ENCODE results near the gene SEPTIN11. TPM values are rescaled to one million over a fixed set of nuclear protein-coding genes. Genes with fewer than 3 reads are reported as not detected.

The SEPTIN11 gene
- total and polyA plus RNA-seq, 4 donors, result 17.2 to 37.4 (median 25.1) TPM

DNA sequence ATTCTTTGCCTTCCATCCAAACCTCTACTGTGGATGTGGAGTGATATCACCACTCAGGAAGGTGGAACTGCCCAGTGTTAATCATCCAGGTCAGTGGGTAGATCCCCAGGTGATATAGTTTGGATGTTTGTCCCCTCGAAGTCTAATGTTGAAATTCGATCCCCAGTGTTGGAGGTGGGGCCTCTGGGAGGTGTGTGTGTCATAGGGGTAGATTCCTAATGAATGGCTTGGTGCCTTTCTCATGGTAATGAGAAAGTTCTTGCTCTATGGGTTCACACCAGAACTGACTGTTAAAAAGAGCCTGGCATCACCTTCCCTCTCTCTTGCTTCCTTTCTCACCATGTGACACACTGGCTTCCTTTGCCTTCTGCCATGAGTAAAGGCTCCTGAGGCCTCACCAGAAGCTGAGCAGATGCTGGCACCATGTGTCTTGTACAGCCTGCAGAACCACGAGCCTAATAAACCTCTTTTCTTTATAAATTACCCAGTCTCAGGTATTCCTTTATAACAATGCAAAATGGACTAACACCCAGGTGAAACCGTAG, 44.8 kb upstream of the SEPTIN11 start:
- H3K27ac ChIP-seq (ENCODE audit: low read depth in 1 of 2, low read length in 2 of 2), result no peak overlapping the region
- TF ChIP-seq FOXA2 (IDR thresholded peaks at IDR 0.05) (no peak), FOXA1 (IDR thresholded peaks at IDR 0.05) (no peak), RXRA (IDR thresholded peaks at IDR 0.05) (no peak), YY1 (IDR thresholded peaks at IDR 0.05) (no peak), TAF1 (conservative IDR thresholded peaks at IDR 0.05) (no peak), ATF3 (IDR thresholded peaks at IDR 0.05) (no peak), SP1 (IDR thresholded peaks at IDR 0.05) (no peak), RAD21 (IDR thresholded peaks at IDR 0.05) (no peak), CTCF (IDR thresholded peaks at IDR 0.05; ENCODE audit: low read depth, low read length, missing input control) (no peak), HNF4A (conservative IDR thresholded peaks at IDR 0.05) (no peak)
- TF ChIP-seq, protein P1, sequence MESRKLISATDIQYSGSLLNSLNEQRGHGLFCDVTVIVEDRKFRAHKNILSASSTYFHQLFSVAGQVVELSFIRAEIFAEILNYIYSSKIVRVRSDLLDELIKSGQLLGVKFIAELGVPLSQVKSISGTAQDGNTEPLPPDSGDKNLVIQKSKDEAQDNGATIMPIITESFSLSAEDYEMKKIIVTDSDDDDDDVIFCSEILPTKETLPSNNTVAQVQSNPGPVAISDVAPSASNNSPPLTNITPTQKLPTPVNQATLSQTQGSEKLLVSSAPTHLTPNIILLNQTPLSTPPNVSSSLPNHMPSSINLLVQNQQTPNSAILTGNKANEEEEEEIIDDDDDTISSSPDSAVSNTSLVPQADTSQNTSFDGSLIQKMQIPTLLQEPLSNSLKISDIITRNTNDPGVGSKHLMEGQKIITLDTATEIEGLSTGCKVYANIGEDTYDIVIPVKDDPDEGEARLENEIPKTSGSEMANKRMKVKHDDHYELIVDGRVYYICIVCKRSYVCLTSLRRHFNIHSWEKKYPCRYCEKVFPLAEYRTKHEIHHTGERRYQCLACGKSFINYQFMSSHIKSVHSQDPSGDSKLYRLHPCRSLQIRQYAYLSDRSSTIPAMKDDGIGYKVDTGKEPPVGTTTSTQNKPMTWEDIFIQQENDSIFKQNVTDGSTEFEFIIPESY (IDR thresholded peaks at IDR 0.05), result no peak
- TF ChIP-seq, protein P2, sequence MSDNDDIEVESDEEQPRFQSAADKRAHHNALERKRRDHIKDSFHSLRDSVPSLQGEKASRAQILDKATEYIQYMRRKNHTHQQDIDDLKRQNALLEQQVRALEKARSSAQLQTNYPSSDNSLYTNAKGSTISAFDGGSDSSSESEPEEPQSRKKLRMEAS (IDR thresholded peaks at IDR 0.05), result no peak
- WGBS, result 91% methylated on average over 4 of the region's 4 CpGs
- no peak for DNase-seq (ENCODE audit: low spot score)
- no peaks in the 10 kb centered on the region for H3K27me3 ChIP-seq (ENCODE audit: control insufficient read depth in 4 of 4, insufficient read depth in 4 of 4, low read length in 3 of 4)
- H3K4me3 ChIP-seq (ENCODE audit: low read depth in 1 of 3, low read length in 3 of 3), result no peak overlapping the region
- H3K9ac ChIP-seq (ENCODE audit: low read depth in 1 of 2, low read length in 2 of 2), result no peak overlapping the region
- peaks cover 0 to 29% (median 16%) of the 10 kb centered on the region in 4 donors for H3K4me1 ChIP-seq (ENCODE audit: control insufficient read depth in 4 of 4, insufficient read depth in 4 of 4, low read length in 3 of 4)
- H3K9me3 ChIP-seq (ENCODE audit: control insufficient read depth in 4 of 4, low read length in 3 of 4), result no peaks in the 10 kb centered on the region
- H3K36me3 ChIP-seq (ENCODE audit: control insufficient read depth in 4 of 4, insufficient read depth in 3 of 4, low read depth in 1 of 4, low read length in 3 of 4), result peaks cover 2 to 4% (median 4%) of the 10 kb centered on the region in 4 donors

GRCh38 chr4:76905521-76905920, 44.0 kb upstream of the SEPTIN11 start:
- TF ChIP-seq FOXA2 (IDR thresholded peaks at IDR 0.05) (no peak), TAF1 (conservative IDR thresholded peaks at IDR 0.05) (no peak), HNF4G (IDR thresholded peaks at IDR 0.05) (no peak), NR2F2 (IDR thresholded peaks at IDR 0.05) (no peak), GABPA (IDR thresholded peaks at IDR 0.05 in 1 of 2, conservative IDR thresholded peaks at IDR 0.05 in 1 of 2) (no peak), JUND (IDR thresholded peaks at IDR 0.05) (no peak), HNF4A (conservative IDR thresholded peaks at IDR 0.05) (no peak)
- TF ChIP-seq, protein P3, sequence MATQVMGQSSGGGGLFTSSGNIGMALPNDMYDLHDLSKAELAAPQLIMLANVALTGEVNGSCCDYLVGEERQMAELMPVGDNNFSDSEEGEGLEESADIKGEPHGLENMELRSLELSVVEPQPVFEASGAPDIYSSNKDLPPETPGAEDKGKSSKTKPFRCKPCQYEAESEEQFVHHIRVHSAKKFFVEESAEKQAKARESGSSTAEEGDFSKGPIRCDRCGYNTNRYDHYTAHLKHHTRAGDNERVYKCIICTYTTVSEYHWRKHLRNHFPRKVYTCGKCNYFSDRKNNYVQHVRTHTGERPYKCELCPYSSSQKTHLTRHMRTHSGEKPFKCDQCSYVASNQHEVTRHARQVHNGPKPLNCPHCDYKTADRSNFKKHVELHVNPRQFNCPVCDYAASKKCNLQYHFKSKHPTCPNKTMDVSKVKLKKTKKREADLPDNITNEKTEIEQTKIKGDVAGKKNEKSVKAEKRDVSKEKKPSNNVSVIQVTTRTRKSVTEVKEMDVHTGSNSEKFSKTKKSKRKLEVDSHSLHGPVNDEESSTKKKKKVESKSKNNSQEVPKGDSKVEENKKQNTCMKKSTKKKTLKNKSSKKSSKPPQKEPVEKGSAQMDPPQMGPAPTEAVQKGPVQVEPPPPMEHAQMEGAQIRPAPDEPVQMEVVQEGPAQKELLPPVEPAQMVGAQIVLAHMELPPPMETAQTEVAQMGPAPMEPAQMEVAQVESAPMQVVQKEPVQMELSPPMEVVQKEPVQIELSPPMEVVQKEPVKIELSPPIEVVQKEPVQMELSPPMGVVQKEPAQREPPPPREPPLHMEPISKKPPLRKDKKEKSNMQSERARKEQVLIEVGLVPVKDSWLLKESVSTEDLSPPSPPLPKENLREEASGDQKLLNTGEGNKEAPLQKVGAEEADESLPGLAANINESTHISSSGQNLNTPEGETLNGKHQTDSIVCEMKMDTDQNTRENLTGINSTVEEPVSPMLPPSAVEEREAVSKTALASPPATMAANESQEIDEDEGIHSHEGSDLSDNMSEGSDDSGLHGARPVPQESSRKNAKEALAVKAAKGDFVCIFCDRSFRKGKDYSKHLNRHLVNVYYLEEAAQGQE (IDR thresholded peaks at IDR 0.05), result no peak
- TF ChIP-seq, protein P1 (IDR thresholded peaks at IDR 0.05), result no peak
- TF ChIP-seq, protein P2 (IDR thresholded peaks at IDR 0.05), result no peak
- no peak for DNase-seq (ENCODE audit: low spot score)
- WGBS, result 78% methylated on average over 1 of the region's 1 CpG

More at GRCh38 chr4:76905521-76905920, 44.0 kb upstream of the SEPTIN11 start:
- H3K36me3 ChIP-seq (ENCODE audit: control insufficient read depth in 4 of 4, insufficient read depth in 3 of 4, low read depth in 1 of 4, low read length in 3 of 4), result peaks cover 2 to 4% (median 4%) of the 10 kb centered on the region in 4 donors
- H3K27me3 ChIP-seq (ENCODE audit: control insufficient read depth in 4 of 4, insufficient read depth in 4 of 4, low read length in 3 of 4), result no peaks in the 10 kb centered on the region
- H3K9me3 ChIP-seq (ENCODE audit: control insufficient read depth in 4 of 4, low read length in 3 of 4), result no peaks in the 10 kb centered on the region
- peaks cover 0 to 23% (median 15%) of the 10 kb centered on the region in 4 donors for H3K4me1 ChIP-seq (ENCODE audit: control insufficient read depth in 4 of 4, insufficient read depth in 4 of 4, low read length in 3 of 4)
- no peak overlapping the region for H3K4me3 ChIP-seq (ENCODE audit: low read depth in 1 of 3, low read length in 3 of 3)
- no peak overlapping the region for H3K9ac ChIP-seq (ENCODE audit: low read depth in 1 of 2, low read length in 2 of 2)
- H3K27ac ChIP-seq (ENCODE audit: low read depth in 1 of 2, low read length in 2 of 2), result no peak overlapping the region

Measured in liver (tissue), 9 donors.